ENCODE results near the gene SH3GL3. TPM values are rescaled to one million over a fixed set of nuclear protein-coding genes. Genes with fewer than 3 reads are reported as not detected.

The SH3GL3 gene
- total RNA-seq, 2 experiments from 2014 or later = not detected

GRCh38 chr15:83610901-83611685 is 164.0 kb downstream of the SH3GL3 start:
- ChIA-PET POLR2A (interaction anchor here (0.5 kb wide), 1 partner anchor 1652 kb away, joined by 4 read pairs; no protein-coding TSS in a partner anchor), CTCF (ENCODE audit: unreplicated experiment) (no interaction called here)
- no peak for TF ChIP-seq EZH2phosphoT487 (IDR thresholded peaks at IDR 0.05; ENCODE audit: borderline replicate concordance, low read depth, low read length)
- TF ChIP-seq CTCF (conservative IDR thresholded peaks at IDR 0.05; ENCODE audit: low read length) = no peak
- Histone ChIP-seq H4K20me1 (ENCODE audit: insufficient read depth, low read length) (no peaks in the 10 kb centered on the region), H3K9me2 (ENCODE audit: insufficient read depth, low read length) (no peaks in the 10 kb centered on the region), H3K4me1 (ENCODE audit: insufficient read depth, low read length, poor library complexity, severe bottlenecking) (no peaks in the 10 kb centered on the region), H3K9me3 (ENCODE audit: low read length) (no peaks in the 10 kb centered on the region), H3K4me2 (ENCODE audit: low read length) (no peak overlapping the region), H3K79me2 (ENCODE audit: insufficient read depth, low read depth, low read length) (no peaks in the 10 kb centered on the region), H3K4me3 (ENCODE audit: low read depth, low read length, poor library complexity, severe bottlenecking) (no peak overlapping the region), H2AFZ (ENCODE audit: low read length) (no peak overlapping the region), H3K36me3 (ENCODE audit: insufficient read depth, low read length) (no peaks in the 10 kb centered on the region), H3K27ac (ENCODE audit: low read depth, low read length, poor library complexity, severe bottlenecking) (no peak overlapping the region)
- intact Hi-C loops (cut with micrococcal nuclease; ENCODE audit: unreplicated experiment) = no loop called here
- BruUV-seq (replicated peaks) = no TSS peak
- DNase-seq (ENCODE audit: low spot score) = no peak

GRCh38 chr15:83612226-83612625 is 165.1 kb downstream of the SH3GL3 start:
- no peaks in the 10 kb centered on the region for H3K79me2 ChIP-seq (ENCODE audit: insufficient read depth, low read depth, low read length)
- H4K20me1 ChIP-seq (ENCODE audit: insufficient read depth, low read length) = no peaks in the 10 kb centered on the region
- POLR2A ChIA-PET = no interaction called here
- H3K4me1 ChIP-seq (ENCODE audit: insufficient read depth, low read length, poor library complexity, severe bottlenecking) = no peaks in the 10 kb centered on the region
- no peaks in the 10 kb centered on the region for H3K9me2 ChIP-seq (ENCODE audit: insufficient read depth, low read length)
- DNase-seq (ENCODE audit: low spot score) = no peak
- no peak overlapping the region for H2AFZ ChIP-seq (ENCODE audit: low read length)
- H3K4me3 ChIP-seq (ENCODE audit: low read depth, low read length, poor library complexity, severe bottlenecking) = no peak overlapping the region
- TF ChIP-seq CTCF (conservative IDR thresholded peaks at IDR 0.05; ENCODE audit: low read length) (no peak), EZH2phosphoT487 (IDR thresholded peaks at IDR 0.05; ENCODE audit: borderline replicate concordance, low read depth, low read length) (no peak)
- H3K36me3 ChIP-seq (ENCODE audit: insufficient read depth, low read length) = no peaks in the 10 kb centered on the region
- H3K9me3 ChIP-seq (ENCODE audit: low read length) = no peaks in the 10 kb centered on the region
- no peak overlapping the region for H3K4me2 ChIP-seq (ENCODE audit: low read length)
- BruUV-seq (replicated peaks) = no TSS peak
- CTCF ChIA-PET (ENCODE audit: unreplicated experiment) = no interaction called here
- intact Hi-C loops (cut with micrococcal nuclease; ENCODE audit: unreplicated experiment) = no loop called here
- H3K27ac ChIP-seq (ENCODE audit: low read depth, low read length, poor library complexity, severe bottlenecking) = no peak overlapping the region

GRCh38 chr15:83612898-83613635 is 165.9 kb downstream of the SH3GL3 start:
- no TSS peak for BruUV-seq (replicated peaks)
- Histone ChIP-seq H4K20me1 (ENCODE audit: insufficient read depth, low read length) (no peaks in the 10 kb centered on the region), H3K9me2 (ENCODE audit: insufficient read depth, low read length) (no peaks in the 10 kb centered on the region), H3K79me2 (ENCODE audit: insufficient read depth, low read depth, low read length) (no peaks in the 10 kb centered on the region), H3K4me3 (ENCODE audit: low read depth, low read length, poor library complexity, severe bottlenecking) (no peak overlapping the region), H2AFZ (ENCODE audit: low read length) (no peak overlapping the region), H3K4me2 (ENCODE audit: low read length) (no peak overlapping the region), H3K27ac (ENCODE audit: low read depth, low read length, poor library complexity, severe bottlenecking) (no peak overlapping the region), H3K4me1 (ENCODE audit: insufficient read depth, low read length, poor library complexity, severe bottlenecking) (no peaks in the 10 kb centered on the region), H3K9me3 (ENCODE audit: low read length) (no peaks in the 10 kb centered on the region), H3K36me3 (ENCODE audit: insufficient read depth, low read length) (no peaks in the 10 kb centered on the region)
- intact Hi-C loops (cut with micrococcal nuclease; ENCODE audit: unreplicated experiment) = no loop called here
- TF ChIP-seq EZH2phosphoT487 (IDR thresholded peaks at IDR 0.05; ENCODE audit: borderline replicate concordance, low read depth, low read length) = no peak
- no peak for DNase-seq (ENCODE audit: low spot score)
- ChIA-PET CTCF (ENCODE audit: unreplicated experiment) (no interaction called here), POLR2A (no interaction called here)

Data from OCI-LY7 (cell line).